Kidney capillary endothelial cell (primary cell): ENCODE measurements around the gene SH3RF3.

Experiments
- DNase-seq: peaks from one replicate; pipeline ENCODE4 v3.0.0-alpha.2; 2018; ENCODE audit warnings: low spot score

Gene SH3RF3

DNA sequence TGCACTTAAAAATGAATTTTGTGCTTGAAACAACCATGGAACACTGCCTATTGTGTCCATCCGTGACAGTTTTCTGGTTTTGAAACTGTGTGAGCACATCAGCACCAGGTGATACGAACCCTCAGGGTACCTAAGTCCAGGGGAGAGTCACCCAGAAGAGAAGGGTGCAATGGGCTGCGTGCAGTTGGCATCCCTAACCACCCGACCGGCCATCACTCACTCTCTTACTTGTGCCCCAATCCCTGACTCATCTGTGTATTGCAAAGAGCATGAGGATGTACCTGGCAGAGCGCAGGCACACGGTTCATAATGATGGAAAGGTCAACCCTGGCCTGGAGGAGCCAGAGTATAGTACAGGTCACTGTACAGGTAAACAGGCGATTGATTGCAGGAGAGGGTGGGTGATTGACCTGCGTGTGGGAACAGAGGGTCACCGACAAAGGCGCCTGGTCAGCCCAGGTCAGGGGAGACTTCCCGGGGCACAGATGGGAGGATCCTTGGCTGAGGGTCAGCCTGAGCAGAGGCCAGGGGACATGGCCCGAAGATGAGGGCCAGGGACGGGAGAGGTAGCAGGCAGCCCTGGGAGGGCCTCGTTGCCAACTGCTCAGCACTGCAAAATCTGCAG, 324.5 kb downstream of the SH3RF3 start:
- no peak for DNase-seq

DNA sequence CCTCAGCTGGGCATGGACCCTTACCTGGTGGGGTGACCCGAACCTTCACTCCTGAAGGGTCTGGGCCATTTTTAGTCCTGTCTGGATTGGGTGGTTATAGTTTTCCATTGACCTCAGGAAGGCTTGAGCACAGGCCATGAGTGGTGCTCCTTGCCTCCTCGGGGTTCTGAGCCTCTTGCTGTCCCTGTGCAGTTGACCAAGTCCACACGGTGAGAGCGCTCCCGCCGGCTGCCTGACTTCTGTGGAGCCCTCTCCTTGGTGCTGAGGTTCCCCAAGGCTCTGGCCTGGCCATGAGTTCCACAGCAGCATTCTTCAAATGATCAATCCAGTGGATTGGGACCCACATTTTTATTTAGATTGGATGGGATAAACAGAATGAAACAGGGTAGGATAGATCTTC, 325.3 kb downstream of the SH3RF3 start:
- no peak for DNase-seq

DNA sequence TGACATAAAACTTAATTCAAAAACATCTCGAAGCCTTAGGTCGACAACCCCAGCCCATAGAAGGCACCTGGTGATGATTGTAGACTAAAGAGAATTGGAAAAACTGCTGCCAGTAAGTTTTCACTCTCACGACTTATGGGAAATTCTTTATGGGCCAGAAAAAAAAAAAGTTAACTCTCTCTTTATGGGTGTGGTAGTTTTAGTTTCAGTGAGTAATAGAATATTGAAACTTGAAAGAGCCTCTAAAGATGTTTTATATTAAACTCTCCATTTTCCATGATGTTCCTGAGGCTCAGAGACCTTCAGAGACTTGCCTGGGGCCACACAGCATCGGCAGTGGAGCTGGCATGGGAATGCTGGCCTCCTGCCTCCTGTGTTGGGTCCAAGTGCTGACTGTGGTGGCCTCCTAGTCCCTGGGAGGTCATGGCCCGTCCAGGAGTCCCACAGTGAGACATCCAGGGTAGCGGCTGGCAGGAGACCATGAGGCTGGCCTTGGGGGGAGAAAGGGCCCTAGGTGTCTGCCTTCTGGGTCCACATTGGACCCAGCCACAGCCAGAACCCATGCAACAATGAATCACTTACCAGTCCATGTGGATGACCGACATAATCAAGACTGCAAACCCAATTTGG, 325.9 kb downstream of the SH3RF3 start:
- no peak for DNase-seq

DNA sequence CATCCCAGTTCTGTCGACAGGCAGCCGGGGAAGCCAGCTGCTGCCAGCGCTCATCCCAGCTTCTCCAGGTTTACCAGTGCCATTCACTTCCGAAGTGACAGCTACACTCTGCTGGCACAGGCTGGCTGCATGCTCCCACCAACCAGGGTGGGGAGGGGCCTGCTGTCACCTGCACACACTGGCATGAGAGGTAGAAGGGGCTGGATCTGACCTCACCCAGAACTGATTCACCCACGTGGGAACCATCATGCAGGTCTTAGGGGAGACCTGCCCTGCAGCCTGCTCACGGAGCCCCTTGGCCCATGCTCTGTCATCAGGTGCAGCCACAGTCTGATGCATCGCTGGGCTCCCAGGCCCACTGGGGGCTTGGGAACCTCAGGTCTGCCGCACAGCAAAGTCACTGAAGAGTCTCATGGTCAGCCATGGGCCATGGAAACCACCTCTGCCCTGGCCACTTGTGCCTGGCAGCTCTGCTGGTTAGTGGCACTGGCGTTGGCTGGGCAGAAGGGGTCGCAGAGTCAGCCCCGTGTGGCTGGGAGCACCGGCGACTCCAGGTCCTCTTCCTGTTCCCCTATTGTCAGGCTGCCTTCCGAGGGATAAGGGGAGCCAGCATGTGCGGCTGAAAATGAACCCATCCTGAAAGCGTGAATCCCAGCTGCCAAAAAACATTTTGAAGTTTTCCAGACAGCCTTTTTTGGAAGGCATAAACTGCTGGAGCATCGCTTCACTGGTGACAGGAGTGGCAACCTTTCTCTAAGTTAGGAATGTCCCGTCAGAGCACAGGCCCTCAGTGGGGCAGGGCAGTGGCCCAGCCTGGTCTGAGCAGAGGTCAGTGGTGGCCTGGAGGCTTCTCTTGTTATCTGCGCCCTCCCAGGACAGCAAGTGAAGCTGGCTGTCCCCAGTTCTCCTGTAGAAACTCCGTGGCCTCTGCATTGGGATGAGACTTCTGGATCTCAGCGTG, 327.0 kb downstream of the SH3RF3 start:
- DNase-seq = no peak

- DNase-seq = no peak
Measured at GRCh38 chr2:109456776-109457175, 327.8 kb downstream of the SH3RF3 start.

DNA sequence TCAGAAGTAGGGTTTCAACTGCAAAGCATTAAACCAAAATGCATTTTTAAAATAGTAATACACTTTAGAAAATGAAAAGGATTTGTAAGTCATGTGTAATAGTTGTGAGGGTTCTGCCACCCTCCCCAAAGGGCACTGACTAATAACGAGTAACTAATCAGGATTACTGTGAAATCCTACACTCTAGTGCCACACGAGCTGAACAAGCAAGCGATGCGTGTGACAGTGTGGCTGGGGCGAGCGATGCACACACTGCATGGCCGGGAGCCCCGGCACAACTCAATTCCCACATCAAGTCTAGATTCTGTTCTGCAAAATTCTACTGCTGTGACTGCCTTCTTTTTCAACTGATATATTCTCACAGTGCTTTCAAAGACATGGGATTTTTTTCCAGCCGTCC, 328.4 kb downstream of the SH3RF3 start:
- DNase-seq = no peak

- DNase-seq = no peak
Measured at GRCh38 chr2:109457794-109458193, 328.8 kb downstream of the SH3RF3 start.

DNA sequence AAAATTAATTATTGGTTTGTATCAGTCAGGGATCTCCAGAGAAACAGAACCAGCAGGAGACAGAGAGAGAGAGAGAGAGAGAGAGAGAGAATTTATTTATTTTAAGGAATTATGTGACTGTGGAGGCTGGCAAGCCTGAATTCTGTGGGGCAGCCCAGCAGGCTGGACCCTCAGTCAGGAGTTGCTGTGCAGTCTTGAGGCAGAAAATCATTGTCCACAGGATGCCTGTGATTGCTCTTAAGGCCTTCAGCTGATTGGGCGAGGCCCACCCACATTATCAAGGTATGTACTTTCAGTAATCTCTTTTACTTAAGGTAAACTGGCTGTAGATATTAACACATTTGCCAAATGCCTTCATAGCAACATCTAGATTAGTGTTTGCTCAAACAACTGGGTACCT, 329.5 kb downstream of the SH3RF3 start:
- DNase-seq = no peak

DNA sequence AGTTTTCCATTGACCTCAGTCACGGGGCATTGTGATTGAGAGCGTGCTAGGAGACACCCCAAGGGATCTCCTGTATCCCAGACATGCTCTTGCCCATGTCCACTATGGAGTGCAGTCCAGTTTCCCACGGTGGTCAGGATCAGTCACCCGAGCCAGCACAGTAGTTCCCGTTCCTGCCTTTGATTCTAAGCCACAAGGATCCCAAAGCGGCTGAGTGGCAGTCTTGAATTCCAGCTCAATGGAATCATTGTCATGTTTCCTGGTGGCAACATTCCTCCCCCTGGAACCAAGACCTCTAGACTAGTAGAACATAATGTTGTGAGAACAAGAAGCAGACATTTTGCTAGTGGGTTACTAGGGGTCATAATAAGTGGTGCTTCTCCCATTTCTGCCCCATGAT, 330.5 kb downstream of the SH3RF3 start:
- DNase-seq = no peak

DNA sequence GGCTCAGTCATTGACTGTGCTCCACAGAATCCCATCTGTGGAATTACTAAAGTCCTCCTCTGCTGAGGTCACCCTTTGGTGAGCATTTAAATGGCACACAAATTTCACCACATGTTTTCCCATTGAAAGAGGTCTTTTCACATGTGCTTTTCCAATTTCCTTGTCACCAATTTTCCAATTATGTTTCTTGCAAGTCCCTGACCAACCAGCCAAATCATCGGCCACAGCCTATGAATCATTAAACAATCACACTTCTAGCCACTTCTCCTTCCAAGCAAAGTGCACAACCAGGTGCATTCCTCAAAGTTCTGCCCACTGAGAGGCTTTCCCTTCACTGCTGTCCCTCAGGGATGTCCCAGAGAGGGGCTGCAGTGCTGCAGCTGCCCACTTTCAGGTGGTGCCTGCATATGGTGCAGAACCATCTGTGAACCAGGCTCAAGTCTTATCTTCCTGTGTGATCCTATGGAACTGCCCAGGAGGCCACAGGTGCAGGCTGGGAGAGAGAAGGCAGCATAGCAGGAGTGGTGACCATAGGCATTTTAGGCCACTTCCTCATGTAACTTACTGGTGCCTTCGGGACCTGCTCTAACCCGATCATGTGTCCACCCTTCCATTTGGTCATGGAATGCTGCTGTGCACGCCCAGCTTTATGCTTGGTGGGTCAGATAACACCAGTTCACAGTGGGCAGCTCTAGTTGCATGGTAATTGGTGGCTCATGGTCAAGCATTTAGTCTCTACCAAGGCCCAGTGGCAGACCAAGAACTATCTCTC, 331.7 kb downstream of the SH3RF3 start:
- DNase-seq = no peak

DNA sequence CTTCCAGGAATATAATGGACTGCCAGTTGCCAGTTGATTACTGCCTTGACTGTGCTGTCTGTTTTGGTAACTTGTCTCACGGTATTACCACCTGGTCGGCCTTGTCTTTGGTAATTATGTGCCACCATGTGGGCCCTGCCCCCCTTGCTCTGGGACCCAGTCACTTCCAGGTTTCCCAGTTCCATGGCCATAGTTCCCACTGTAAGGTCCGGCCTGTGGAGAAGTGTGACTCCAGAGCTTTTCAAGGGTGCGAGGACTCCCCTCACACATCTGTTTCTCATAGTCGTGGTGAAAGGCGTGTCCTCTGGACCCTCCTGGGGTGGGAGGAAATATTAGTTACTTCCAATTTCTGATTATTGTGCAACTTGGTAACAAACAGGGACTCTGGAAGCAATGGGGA, 334.2 kb downstream of the SH3RF3 start:
- no peak for DNase-seq

DNA sequence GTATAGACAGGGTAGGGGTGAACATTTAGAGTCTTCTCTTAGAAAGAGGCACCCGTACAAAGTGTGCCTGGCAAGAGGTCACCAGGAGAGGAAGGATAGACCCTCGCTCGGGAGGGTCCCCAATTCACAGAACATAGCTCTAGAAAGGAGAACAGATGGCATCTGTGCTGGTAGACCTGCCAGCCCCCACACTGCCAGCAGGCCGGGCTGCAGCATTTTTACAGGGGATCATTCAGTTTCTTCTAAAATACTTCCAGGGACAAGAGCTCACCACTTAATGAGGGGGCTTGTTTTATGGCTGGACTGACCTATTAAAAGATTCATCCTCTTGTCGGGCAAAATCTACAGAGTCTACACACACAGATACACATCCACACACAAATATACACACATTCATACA, 334.9 kb downstream of the SH3RF3 start:
- DNase-seq = no peak

- no peak for DNase-seq
Measured at GRCh38 chr2:109466674-109467575, 337.9 kb downstream of the SH3RF3 start.

DNA sequence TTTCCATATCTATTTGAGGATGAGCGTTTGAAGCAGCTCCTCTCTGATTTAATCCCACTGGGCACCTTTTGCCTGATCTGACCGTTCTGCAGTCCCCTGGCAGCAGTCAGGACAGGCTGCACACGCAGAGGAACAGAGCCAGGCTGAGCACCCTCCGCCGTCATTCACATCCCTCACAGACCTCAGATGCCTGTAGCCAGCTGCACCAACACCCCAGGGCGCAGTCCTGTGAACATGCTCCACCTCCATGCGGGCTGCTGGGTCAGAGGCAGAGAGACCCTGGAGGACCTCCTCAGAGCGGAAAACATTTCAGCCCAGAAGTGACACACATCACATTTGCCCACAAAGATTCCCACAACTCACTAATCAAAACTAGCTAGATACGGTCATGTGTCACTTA, 338.7 kb downstream of the SH3RF3 start:
- no peak for DNase-seq

DNA sequence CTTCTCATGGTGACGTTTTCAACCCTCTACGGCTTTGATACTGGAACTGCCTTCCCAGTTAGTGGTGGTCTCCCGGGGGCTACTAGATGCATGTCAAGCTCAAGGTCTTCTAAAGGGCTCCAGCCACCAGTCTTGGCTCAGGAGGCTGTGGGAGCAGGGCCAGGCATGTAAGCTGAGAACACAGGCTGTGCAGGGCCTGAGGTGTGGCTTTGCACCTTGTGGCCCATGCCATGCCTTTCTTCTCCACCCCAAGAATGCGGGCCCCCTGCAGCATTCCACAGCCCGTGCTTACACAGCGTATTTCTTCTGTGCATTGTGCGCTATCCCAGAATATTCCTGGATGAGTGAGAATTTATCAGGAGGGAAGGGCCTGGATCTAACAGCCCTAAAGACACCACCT, 339.9 kb downstream of the SH3RF3 start:
- DNase-seq = no peak

GRCh38 chr2:109471658-109472057, 342.7 kb downstream of the SH3RF3 start:
- DNase-seq = no peak

GRCh38 chr2:109472331-109472959, 343.4 kb downstream of the SH3RF3 start:
- DNase-seq = no peak

DNA sequence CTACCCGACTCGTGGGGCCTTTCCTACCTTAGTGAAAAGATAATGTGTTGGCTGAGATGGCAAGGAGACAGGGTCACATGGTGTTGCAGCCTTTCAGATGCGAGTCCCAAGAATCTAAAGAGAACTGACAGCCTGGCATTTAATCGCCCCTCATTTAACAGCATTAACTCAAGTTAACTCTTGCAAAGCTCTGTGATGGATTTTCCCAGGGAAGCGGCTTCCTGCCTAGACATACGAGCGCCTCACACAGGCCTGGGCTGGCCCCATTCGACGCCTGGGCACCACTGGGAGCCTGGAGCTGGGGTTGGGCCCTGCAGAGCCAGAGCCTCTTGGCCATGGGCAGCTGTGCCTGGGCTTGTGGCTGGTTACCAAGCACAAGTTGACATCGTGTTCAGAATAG, 344.0 kb downstream of the SH3RF3 start:
- no peak for DNase-seq

DNA sequence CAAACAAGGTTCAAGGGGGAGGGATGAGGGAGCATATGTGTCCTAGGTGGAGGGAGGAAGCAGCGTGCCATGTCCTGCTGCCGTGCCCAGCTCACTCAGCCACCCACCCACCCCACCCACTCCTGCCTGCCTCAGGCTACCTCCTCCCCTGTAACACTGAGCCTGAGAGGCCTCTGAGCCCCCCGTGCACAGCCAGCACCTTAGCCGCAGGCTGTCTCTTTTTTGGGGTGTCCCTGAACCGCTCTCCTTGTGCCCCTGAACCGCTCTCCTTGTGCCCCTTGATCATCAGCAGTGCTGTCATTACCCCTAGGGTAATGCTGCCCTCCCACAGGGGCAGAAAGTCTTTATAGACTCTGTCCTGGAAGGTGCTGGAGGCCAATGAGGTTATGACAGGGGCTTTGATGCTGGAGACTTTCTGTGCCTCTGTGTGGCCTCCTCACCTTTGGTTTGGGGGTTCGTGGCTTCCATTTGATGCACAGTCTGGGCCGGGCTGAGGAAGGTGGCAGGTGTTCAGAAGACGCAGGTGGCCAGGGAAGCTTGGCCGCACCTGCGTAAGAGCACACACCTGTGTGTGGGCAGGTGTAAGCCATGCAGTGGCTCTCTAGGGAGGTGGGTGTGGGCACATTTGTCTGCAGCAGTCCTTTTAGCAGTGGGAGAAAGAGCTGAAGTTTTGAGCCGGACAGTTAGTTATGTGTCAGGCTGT, 344.8 kb downstream of the SH3RF3 start:
- no peak for DNase-seq

DNA sequence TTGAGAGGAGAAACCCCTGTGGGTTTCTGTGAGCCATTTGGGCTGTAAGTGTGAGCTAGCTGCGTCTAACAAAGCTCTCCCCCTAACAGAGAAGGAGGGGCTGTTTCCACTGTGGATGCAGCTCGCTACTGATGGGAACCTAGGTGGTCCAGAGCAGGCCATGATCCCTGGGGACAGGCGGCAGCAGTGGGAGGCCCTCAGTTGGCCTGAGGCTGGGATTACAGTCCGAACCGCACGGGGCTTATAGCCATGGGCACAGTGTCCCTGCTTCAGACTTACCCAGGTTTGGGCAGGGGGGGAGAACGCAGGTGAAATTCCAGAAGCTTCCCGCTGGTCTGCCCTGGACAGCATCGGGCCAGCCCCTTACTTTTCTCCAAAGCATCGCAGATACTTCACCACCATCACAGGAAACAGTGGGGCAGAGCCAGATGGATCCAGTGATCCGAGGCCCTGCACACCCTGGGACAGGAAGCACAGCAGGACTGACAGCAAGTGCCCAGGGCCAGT, 345.4 kb downstream of the SH3RF3 start:
- no peak for DNase-seq
